K562 (cell line): ENCODE measurements around the gene PTPRE. TPM values are rescaled to one million over a fixed set of nuclear protein-coding genes. Genes with fewer than 3 reads are reported as not detected.

Source experiments
- ATAC-seq: fragments of 200-7000 bp; cut with Tn5 transposase; 3 replicates; pipeline ENCODE4 v1.9.1; 2020; ENCODE audit warnings: moderate library complexity
- BruUV-seq: library from RNA; stranded (reverse); fragments of 400-500 nt; replicated peaks from 2 replicates; lab custom pipeline; 2021; lab: Mats Ljungman, UMichigan
- CTCF ChIA-PET: fragments of 300-600 bp; formaldehyde crosslinking; extraction: SDS; loops from one replicate; lab custom pipeline; 2021; ENCODE audit warnings: low intra/inter-chr PET ratio; lab: Yijun Ruan, JAX
- POLR2A ChIA-PET: fragments of 300-600, 350-650 bp; sonication (Branson Sonifier 250); formaldehyde crosslinking; extraction: SDS; loops from one replicate; lab custom pipeline; 2021; ENCODE audit warnings: antibody characterized with exemption, inconsistent platforms; lab: Yijun Ruan, JAX
- DNase-seq, 4 experiments: peaks; one replicate each; pipeline versions ENCODE4 v3.0.0 to v3.0.0-alpha.2; 2011 to 2018; ENCODE audit warnings: low spot score in 3 of 4, mixed read lengths in 3 of 4; ENCODE audit errors: extremely low read depth in 1 of 4
- FAIRE-seq: peaks from 2 replicates; lab custom pipeline; 2011; peaks lifted over from hg19 to GRCh38; lab: Jason Lieb, UNC
- H2AFZ ChIP-seq: 2 replicates; pipeline ENCODE4 v1.6.0; 2011; ENCODE audit warnings: low read depth, low read length, control low read depth, inconsistent platforms
- H3K27ac ChIP-seq: fragments of 200-600 bp; 3 replicates; pipeline ENCODE4 v1.8.0; 2011; ENCODE audit warnings: low read depth, mild to moderate bottlenecking, control low read depth, inconsistent platforms, low read length, moderate library complexity, mixed read lengths; ENCODE audit errors: extremely low read depth
- H3K27me3 ChIP-seq, 2 experiments: fragments of 300-600 bp in 1 of 2; 2 replicates in 1 of 2; 3 replicates in 1 of 2; pipeline versions ENCODE4 v1.6.0 to v1.8.0; 2011; ENCODE audit warnings: inconsistent platforms in 2 of 2, low read length in 2 of 2, mild to moderate bottlenecking in 1 of 2, mixed read lengths in 1 of 2, moderate library complexity in 1 of 2; ENCODE audit not compliant: control insufficient read depth in 2 of 2, insufficient read depth in 2 of 2
- H3K36me3 ChIP-seq: fragments of 300-600 bp; 3 replicates; pipeline ENCODE4 v1.8.0; 2011; ENCODE audit warnings: mild to moderate bottlenecking, low read length, inconsistent platforms; ENCODE audit not compliant: control insufficient read depth, insufficient read depth
- H3K4me1 ChIP-seq, 2 experiments: fragments of 200-600 bp in 1 of 2; replicated peaks in 1 of 2; 2 replicates in 1 of 2; 3 replicates in 1 of 2; pipeline versions ENCODE4 v1.5.1 to v1.8.0; 2011; ENCODE audit warnings: inconsistent platforms in 2 of 2, low read length in 2 of 2, mild to moderate bottlenecking in 1 of 2, mixed read lengths in 1 of 2, moderate library complexity in 1 of 2; ENCODE audit not compliant: control insufficient read depth in 2 of 2, insufficient read depth in 2 of 2
- H3K4me2 ChIP-seq: 2 replicates; pipeline ENCODE4 v1.6.1; 2011; ENCODE audit warnings: low read length, control low read depth, inconsistent platforms, mixed read lengths; ENCODE audit not compliant: insufficient read depth
- H3K4me3 ChIP-seq: fragments of 200-600 bp; sonication (generic), shearing (Covaris generic); 2 replicates; pipeline ENCODE4 v1.5.1; 2016; ENCODE audit warnings: control low read depth, inconsistent platforms
- H3K79me2 ChIP-seq: fragments of 200-600 bp; 3 replicates; pipeline ENCODE4 v1.8.0; 2011; ENCODE audit warnings: low read length, inconsistent platforms; ENCODE audit not compliant: control insufficient read depth, insufficient read depth
- H3K9ac ChIP-seq, 2 experiments: 2 replicates each; pipeline versions ENCODE4 v1.6.0 to v1.6.1; 2011; ENCODE audit warnings: low read depth in 2 of 2, low read length in 2 of 2, control low read depth in 1 of 2, inconsistent platforms in 1 of 2, mild to moderate bottlenecking in 1 of 2, mixed read lengths in 1 of 2; ENCODE audit not compliant: insufficient read depth in 1 of 2
- H3K9me1 ChIP-seq: one replicate; pipeline ENCODE4 v1.6.0; 2011; ENCODE audit warnings: inconsistent platforms, mild to moderate bottlenecking, low read length, moderate library complexity; ENCODE audit not compliant: control insufficient read depth, insufficient read depth
- H3K9me3 ChIP-seq: replicated peaks from 2 replicates; pipeline ENCODE4 v1.5.1; 2011; ENCODE audit warnings: low read depth, low read length, inconsistent platforms; ENCODE audit not compliant: control insufficient read depth, insufficient read depth
- H4K20me1 ChIP-seq: replicated peaks from 2 replicates; pipeline ENCODE4 v1.6.1; 2011; ENCODE audit warnings: low read length, inconsistent platforms, mixed read lengths; ENCODE audit not compliant: control insufficient read depth, insufficient read depth
- EP400 ChIP-seq: fragments of 450-650 bp; IDR thresholded peaks from 2 replicates; pipeline ENCODE4 v1.6.1; 2017; ENCODE audit warnings: antibody characterized with exemption, mild to moderate bottlenecking, moderate library complexity
- KLF16 ChIP-seq: IDR thresholded peaks from 2 replicates; pipeline ENCODE4 v1.6.1; 2016; ENCODE audit warnings: antibody characterized with exemption
- MED1 ChIP-seq: sonication (generic); formaldehyde crosslinking; IDR thresholded peaks from 2 replicates; pipeline ENCODE4 v1.8.1; 2023; ENCODE audit warnings: missing genetic modification reagents, borderline replicate concordance
- NELFE ChIP-seq: IDR thresholded peaks from 2 replicates; pipeline ENCODE4 v1.6.1; 2011; ENCODE audit warnings: mild to moderate bottlenecking; ENCODE audit not compliant: insufficient read depth, insufficient read length
- POLR3G ChIP-seq: IDR thresholded peaks from 2 replicates; pipeline ENCODE4 v1.6.1; 2011; ENCODE audit not compliant: insufficient read length, insufficient replicate concordance; ENCODE audit errors: extremely low read depth
- PRMT5 ChIP-seq: sonication (generic); formaldehyde crosslinking; IDR thresholded peaks from 2 replicates; pipeline ENCODE4 v1.5.0; 2020; ENCODE audit warnings: missing genetic modification reagents
- SMARCA4 ChIP-seq: fragments of 450-650 bp; IDR thresholded peaks from 2 replicates; pipeline ENCODE4 v1.6.1; 2016
- ZEB2 ChIP-seq: fragments of 450-650 bp; IDR thresholded peaks from 2 replicates; pipeline ENCODE4 v1.6.1; 2016
- ZNF124 ChIP-seq: sonication (generic); formaldehyde crosslinking; IDR thresholded peaks from 2 replicates; pipeline ENCODE4 v1.8.1; 2022; ENCODE audit warnings: missing genetic modification reagents
- ZNF253 ChIP-seq: fragments of 250-450 bp; sonication (Bioruptor Pico); conservative IDR thresholded peaks from 2 replicates; pipeline ENCODE4 v1.6.1; 2021; ENCODE audit warnings: mild to moderate bottlenecking
- ZNF436 ChIP-seq: fragments of 250-450, 450-650 bp; sonication (Bioruptor Pico); formaldehyde crosslinking; IDR thresholded peaks from 2 replicates; pipeline ENCODE4 v1.7.0; 2020; ENCODE audit warnings: mild to moderate bottlenecking
- ZNF778 ChIP-seq: fragments of 450-650 bp; formaldehyde crosslinking; IDR thresholded peaks from 2 replicates; pipeline ENCODE4 v1.4.0; 2020; ENCODE audit warnings: mild to moderate bottlenecking, moderate library complexity
- WGBS: fragments of 100-300 bp; shearing (Covaris generic); methylation state at CpG from one replicate; pipeline ENCODE4 v1.1.6; 2016; ENCODE audit warnings: low coverage, mixed read lengths; ENCODE audit not compliant: insufficient coverage; ENCODE audit errors: missing lambda C conversion rate; 5-methylcytosine and 5-hydroxymethylcytosine counted together
- in situ Hi-C: fragments of 300-500 bp; cut with MboI; formaldehyde crosslinking; loops from 4 replicates; pipeline ENCODE4 v1.15.0; 2018; ENCODE audit warnings: inconsistent platforms, mixed read lengths
- intact Hi-C: fragments of 100-400 bp; cut with micrococcal nuclease; formaldehyde crosslinking; loops from 2 replicates; pipeline ENCODE4 v1.14.2; 2022
- polyA plus RNA-seq, 8 experiments: library from polyadenylated mRNA; depleted of rRNA in 4 of 8; stranded (reverse) in 5 of 8; unstranded in 3 of 8; fragments of >200 nt; fragmentation: Nextera tagmentation in 2 of 8; fragmentation: Illumina TruSeq in 1 of 8; extraction: Ambion mirVana in 2 of 8; extraction: Trizol in 1 of 8; gene quantifications; 2 replicates each; pipeline versions ENCODE4 v1.2.1 to v1.2.3, GENCODE V29; 2011 to 2014; ENCODE audit warnings: inconsistent platforms in 1 of 8, missing spikeins in 1 of 8
- total RNA-seq, 7 experiments: library from RNA; depleted of rRNA in 6 of 7; stranded (reverse); fragments of >200 nt in 6 of 7; fragmentation: Illumina TruSeq in 2 of 7; extraction: Trizol in 2 of 7; gene quantifications; 2 replicates each; pipeline versions ENCODE4 v1.2.1 to v1.2.3, GENCODE V29; 2011 to 2021; ENCODE audit warnings: low replicate concordance in 1 of 7
- TF ChIP-seq, protein P1 (sequence below): sonication (generic); formaldehyde crosslinking; IDR thresholded peaks from 2 replicates; pipeline ENCODE4 v1.8.1; 2023; ENCODE audit warnings: mild to moderate bottlenecking, missing genetic modification reagents
- TF ChIP-seq, protein P2 (sequence below): fragments of 450-650 bp; conservative IDR thresholded peaks from 2 replicates; pipeline ENCODE4 v1.6.1; 2016; ENCODE audit warnings: missing genetic modification characterization, low read depth, mild to moderate bottlenecking, control low read depth, missing compliant biosample characterization

Gene PTPRE
- total and polyA plus RNA-seq, 9 of the 15 experiments (the other 6 are each of a cell fraction or from before 2014, with no cell fraction given): 0.01 to 0.13 (median 0.04) TPM; not detected in 4

DNA sequence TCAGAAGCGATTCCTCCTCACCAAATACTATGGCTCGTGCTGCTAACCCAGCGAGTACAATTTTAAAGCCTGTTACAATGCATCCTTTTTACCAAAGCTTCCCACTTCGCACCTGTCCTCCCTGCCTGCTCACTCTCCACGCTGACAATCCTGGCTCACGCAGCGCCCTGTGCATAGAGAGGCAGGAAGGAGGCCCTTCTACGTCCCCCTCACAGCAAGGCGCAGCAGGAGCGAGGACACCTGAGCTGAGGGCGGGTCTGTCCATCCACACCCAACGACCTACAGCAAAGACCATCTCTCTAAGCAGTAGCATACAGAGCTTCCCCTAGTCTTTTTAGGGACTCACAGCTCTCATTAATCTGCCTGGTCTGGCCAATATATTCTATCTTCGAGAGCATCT, 173.3 kb downstream of the PTPRE start (continued):
- TF ChIP-seq, protein P1, sequence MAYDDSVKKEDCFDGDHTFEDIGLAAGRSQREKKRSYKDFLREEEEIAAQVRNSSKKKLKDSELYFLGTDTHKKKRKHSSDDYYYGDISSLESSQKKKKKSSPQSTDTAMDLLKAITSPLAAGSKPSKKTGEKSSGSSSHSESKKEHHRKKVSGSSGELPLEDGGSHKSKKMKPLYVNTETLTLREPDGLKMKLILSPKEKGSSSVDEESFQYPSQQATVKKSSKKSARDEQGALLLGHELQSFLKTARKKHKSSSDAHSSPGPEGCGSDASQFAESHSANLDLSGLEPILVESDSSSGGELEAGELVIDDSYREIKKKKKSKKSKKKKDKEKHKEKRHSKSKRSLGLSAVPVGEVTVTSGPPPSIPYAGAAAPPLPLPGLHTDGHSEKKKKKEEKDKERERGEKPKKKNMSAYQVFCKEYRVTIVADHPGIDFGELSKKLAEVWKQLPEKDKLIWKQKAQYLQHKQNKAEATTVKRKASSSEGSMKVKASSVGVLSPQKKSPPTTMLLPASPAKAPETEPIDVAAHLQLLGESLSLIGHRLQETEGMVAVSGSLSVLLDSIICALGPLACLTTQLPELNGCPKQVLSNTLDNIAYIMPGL (CRISPR knock-in tag): no peak
- no peak for TF ChIP-seq ZNF778 (CRISPR knock-in tag)
- no peak for TF ChIP-seq SMARCA4
- TF ChIP-seq, all 486 proteins: peak for 0

DNA sequence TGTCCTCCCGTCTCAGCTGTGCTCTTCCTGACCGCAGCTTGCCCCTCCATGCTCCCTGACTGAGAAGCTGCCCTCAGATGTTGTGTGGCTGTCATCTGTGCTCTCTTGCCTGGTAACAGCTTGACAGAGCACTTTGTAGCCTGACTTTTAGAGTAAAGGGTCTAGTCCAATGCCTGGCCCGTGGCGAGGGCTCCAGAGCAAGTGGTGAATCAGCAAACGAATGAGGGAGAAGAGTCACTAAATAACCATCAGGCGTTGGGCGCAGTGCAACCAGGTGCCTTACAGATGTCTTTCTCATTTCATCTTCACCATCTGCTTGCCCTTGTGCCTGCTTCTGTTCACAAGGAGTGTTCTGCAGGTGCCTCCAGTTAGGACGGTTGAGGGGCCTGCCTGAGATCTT, 173.7 kb downstream of the PTPRE start:
- FAIRE-seq: no peak
- POLR2A ChIA-PET: no interaction called here
- WGBS: 4% methylated on average over 5 of the region's 8 CpGs

More for the DNA sequence above, 173.7 kb downstream of the PTPRE start:
- Histone ChIP-seq H4K20me1 (0 out of 2 replicates have a peak, but pooled peaks cover 5% of the 10 kb centered on the region), H3K9ac (no peak overlapping the region), H3K27ac (no peak overlapping the region), H3K9me3 (no peaks in the 10 kb centered on the region), H3K36me3 (no peaks in the 10 kb centered on the region), H3K4me2 (no peak overlapping the region), H2AFZ (no peak overlapping the region), H3K4me3 (no peak overlapping the region), H3K27me3 (peaks cover 0 to 34% of the 10 kb centered on the region in 2 experiments; a peak in 3 of 5 replicates), H3K9me1 (no peaks in the 10 kb centered on the region), H3K79me2 (no peaks in the 10 kb centered on the region), H3K4me1 (no peaks in the 10 kb centered on the region)
- TF ChIP-seq, protein P2, sequence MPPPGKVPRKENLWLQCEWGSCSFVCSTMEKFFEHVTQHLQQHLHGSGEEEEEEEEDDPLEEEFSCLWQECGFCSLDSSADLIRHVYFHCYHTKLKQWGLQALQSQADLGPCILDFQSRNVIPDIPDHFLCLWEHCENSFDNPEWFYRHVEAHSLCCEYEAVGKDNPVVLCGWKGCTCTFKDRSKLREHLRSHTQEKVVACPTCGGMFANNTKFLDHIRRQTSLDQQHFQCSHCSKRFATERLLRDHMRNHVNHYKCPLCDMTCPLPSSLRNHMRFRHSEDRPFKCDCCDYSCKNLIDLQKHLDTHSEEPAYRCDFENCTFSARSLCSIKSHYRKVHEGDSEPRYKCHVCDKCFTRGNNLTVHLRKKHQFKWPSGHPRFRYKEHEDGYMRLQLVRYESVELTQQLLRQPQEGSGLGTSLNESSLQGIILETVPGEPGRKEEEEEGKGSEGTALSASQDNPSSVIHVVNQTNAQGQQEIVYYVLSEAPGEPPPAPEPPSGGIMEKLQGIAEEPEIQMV (tag): no peak
- no peak for TF ChIP-seq ZNF124 (CRISPR knock-in tag)
- TF ChIP-seq EP400: no peak
- TF ChIP-seq KLF16: no peak
- no peak for TF ChIP-seq ZNF253 (CRISPR knock-in tag)
- TF ChIP-seq MED1 (CRISPR knock-in tag): no peak
- no peak for TF ChIP-seq ZEB2
- TF ChIP-seq POLR3G: no peak
- TF ChIP-seq PRMT5 (CRISPR knock-in tag): no peak
- no peak for TF ChIP-seq NELFE
- no peak for TF ChIP-seq ZNF436 (CRISPR knock-in tag)
- in situ Hi-C loops (no loop called here), intact Hi-C loops (no loop called here)
- BruUV-seq: no TSS peak
- ATAC-seq (no peak), DNase-seq (no peak)
- CTCF ChIA-PET: no interaction called here
